Stimulated activated CD8-positive, alpha-beta memory T cell treated with anti-CD3 and anti-CD28 coated beads, Interleukin-15, amount 100 ng/mL, for 24 hours (primary cell): ENCODE measurements around the gene EEF2.
A peak's percentile ranks its signal among the peaks of the same experiment; 100 is the strongest.

ENCODE experiments used
- DNase-seq: peaks from one replicate; pipeline ENCODE4 v3.0.0-alpha.2; 2020; ENCODE audit warnings: low read depth

EEF2 gene

DNA sequence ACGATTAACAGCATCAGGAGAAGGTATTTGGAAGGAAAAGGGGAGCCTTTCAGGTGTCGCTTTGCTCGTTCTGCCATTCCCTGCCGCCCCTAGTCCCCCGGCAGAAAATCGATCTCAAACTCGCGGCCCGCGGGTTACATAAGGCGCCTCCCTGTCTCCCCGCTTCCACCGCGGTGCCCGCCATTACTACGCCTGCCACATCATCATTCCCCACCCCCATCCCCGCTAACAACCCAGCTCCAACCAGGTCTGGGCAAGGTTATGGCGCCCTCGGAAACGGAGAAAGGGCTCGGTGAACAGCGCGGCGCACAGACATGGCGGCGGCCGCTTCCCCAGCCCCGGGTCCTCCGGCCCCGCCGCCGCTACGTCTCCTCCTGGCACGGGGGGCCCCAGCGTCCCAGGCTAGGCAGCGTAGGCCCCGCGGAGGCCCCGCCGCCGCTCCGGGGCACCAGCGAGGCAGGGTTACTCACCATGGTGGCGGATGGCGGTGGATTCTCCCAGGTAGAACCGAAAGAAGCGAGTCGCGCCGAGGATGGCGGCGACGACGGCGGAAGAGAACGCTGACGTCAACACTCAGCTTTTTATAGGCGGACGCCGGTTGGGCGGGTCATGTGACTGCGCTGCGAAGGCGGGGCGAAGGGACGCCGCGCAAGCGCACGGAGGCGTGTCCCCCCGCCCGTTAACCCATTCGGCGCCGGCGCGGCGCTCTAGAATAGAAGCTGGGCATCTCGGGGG, at the start of gene EEF2:
Gene EEF2 (minus strand): TSS at position 556 of the 735 bp plus-strand sequence. CDS start 83 bp downstream, at position 473.
- DNase-seq = peak; percentile 85

- no peak for DNase-seq
Measured at GRCh38 chr19:4034048-4035017, 49.1 kb upstream of the EEF2 start.

GRCh38 chr19:4033028-4033956, 48.0 kb upstream of the EEF2 start:
- no peak for DNase-seq

- no peak for DNase-seq
Measured at GRCh38 chr19:4032436-4032835, 47.2 kb upstream of the EEF2 start.

GRCh38 chr19:4031420-4031819, 46.2 kb upstream of the EEF2 start:
- DNase-seq = no peak

DNA sequence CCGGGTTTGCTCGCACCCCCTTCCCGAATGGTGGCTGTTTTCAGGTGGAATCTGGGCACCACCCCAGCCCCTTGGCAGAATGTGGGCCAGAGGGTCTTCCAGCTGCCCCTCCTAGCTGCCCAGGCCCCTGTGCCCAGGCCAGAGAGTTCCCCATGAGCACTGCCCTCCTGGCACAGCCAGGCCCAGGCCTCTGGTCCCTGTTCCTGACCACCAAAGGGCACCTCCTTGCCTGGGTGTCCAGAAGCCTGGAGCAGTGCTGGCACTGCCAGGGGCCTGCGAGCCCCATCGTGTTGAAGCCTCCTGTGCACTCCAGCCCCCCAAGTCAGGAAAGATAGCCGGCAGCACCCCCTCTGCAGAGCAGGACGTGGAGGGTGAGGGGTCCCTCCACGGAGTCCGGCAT, 45.7 kb upstream of the EEF2 start:
- DNase-seq = no peak

DNA sequence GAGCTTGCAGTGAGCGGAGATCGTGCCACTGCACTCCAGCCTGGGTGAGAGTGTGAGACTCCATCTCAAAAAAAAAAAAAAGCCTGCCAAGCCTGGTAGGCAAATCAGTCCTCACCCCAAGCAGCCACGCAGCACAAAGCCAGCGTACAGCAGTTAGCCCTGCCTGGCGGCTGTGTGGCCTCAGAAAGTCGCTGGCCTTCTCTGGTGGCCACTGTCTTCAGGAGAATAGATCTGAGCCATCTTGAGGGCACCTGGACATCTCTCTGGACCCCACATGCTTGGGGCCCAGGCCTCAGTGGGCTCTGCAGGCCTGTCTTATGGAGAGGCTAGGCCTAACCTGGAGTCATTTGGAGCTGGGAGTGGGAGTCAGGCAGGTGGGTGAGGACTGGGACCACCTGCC, 45.3 kb upstream of the EEF2 start:
- DNase-seq = no peak

- no peak for DNase-seq
Measured at GRCh38 chr19:4029247-4029614, 44.0 kb upstream of the EEF2 start.

- DNase-seq = no peak
Measured at GRCh38 chr19:4028334-4029246, 43.3 kb upstream of the EEF2 start.

GRCh38 chr19:4027146-4027545, 41.9 kb upstream of the EEF2 start:
- DNase-seq = no peak

- no peak for DNase-seq
Measured at GRCh38 chr19:4025317-4025716, 40.1 kb upstream of the EEF2 start.

- no peak for DNase-seq
Measured at GRCh38 chr19:4023600-4024398, 38.5 kb upstream of the EEF2 start.

DNA sequence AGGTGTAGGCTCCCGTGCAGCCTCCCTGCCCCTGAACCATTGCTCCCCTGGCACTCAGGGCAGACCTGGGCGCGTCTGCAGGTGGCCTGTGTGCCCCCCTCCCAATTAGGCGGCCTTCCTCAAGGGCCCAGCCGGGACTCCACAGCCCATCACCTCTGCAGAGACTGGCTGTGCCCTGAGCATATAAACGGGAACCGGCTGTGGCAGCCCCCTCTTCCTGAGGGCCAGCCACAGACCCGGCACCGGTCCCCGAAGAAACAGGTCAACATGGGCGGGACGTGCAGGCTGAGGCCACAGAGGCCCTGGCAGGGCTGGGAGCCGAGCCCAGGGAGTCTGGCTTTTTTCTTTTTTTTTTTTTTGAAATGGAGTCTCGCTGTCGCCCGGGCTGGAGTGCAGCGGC, 34.3 kb upstream of the EEF2 start:
- no peak for DNase-seq

GRCh38 chr19:4018775-4019504, 33.7 kb upstream of the EEF2 start:
- DNase-seq = no peak

DNA sequence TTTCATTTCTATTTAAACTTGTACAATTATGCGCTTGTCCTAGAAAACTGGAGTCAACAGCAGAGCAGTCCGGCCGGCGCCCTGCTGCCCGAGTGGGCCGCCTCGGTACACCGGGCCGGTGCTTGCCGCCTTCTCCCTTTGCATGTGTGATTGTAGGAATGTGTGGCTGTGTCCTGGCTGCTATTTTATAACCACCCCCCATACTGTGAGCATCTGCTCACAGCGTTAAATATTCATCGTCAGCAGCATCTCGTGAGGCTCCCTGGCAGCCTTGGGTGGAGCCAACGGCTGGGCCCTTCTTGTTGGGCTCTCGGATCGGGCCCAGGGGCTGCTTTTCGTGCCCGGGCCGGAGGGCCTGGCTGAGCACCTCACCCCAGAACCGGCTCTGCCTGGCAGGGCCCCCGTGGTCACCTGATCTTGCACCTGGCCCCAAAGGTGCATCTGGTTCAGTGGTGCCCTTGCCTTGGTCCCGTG, 32.9 kb upstream of the EEF2 start:
- no peak for DNase-seq

DNA sequence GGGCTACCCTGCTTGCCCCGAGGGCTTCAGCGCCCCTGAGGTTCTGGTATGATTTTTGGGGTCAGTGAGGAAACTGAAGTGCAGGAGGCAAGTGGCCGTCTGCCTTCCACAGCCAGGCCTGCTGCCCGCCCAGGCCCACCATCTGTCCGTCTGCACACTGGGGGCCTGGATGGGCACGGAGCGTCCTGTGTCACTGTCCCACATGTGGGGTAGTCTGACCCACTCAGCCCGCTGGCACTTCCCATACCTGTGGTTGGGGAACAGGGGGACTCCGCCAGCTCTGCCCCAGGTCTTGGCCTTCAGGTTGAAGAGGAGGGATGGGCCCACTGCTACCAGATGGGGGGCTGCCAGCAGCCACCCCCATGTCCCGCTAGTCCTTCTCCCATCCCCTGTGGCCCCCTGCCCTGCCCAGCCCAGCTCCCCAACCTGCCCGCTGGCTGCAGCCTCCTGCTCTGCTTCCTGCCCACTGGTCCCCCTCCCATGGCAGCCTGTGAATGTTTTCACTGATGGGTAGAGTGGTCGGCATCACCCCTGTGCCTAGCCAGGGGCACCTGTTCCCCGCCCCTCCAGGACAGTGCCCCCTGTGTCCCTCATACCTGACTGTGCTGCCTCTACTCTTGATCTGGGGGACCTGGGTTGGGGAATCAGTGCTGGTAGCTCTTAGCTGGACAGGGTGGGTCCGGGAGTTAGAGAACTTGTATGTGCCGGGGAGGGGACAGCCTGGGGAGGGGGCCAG, 31.8 kb upstream of the EEF2 start:
- DNase-seq = no peak

GRCh38 chr19:4016486-4016885, 31.2 kb upstream of the EEF2 start:
- DNase-seq = no peak

GRCh38 chr19:4015705-4016402, 30.6 kb upstream of the EEF2 start:
- no peak for DNase-seq
